SK-N-SH treated with all-trans-retinoic acid at 6 μM for 48 hours (cell line): Measurements from ENCODE around the gene VAMP1.

Experiments used
- ATAC-seq: fragments of 200-7000 bp; cut with Tn5 transposase; 3 replicates; pipeline ENCODE4 v1.9.1; 2020; ENCODE audit warnings: mild to moderate bottlenecking, moderate library complexity
- BACH2 ChIP-seq: fragments of 250-450 bp; sonication (Bioruptor Pico); IDR thresholded peaks from 2 replicates; pipeline ENCODE4 v1.9.0; 2021; ENCODE audit warnings: mild to moderate bottlenecking, borderline replicate concordance
- CREB5 ChIP-seq: fragments of 250-450 bp; sonication (Bioruptor Pico); IDR thresholded peaks from 2 replicates; pipeline ENCODE4 v1.5.1; 2020; ENCODE audit warnings: low read depth, mild to moderate bottlenecking, moderate library complexity
- CSDC2 ChIP-seq: fragments of 250-450 bp; sonication (Bioruptor Pico); IDR thresholded peaks from 2 replicates; pipeline ENCODE4 v1.5.0; 2020; ENCODE audit warnings: mild to moderate bottlenecking, moderate library complexity
- CSRNP3 ChIP-seq: fragments of 250-450 bp; sonication (Bioruptor Pico); IDR thresholded peaks from 2 replicates; pipeline ENCODE4 v1.5.1; 2021; ENCODE audit warnings: mild to moderate bottlenecking, moderate library complexity
- ESRRG ChIP-seq: fragments of 250-450 bp; sonication (Bioruptor Pico); IDR thresholded peaks from 2 replicates; pipeline ENCODE4 v1.6.1; 2021; ENCODE audit warnings: mild to moderate bottlenecking
- GLIS3 ChIP-seq: fragments of 250-450 bp; sonication (Bioruptor Pico); IDR thresholded peaks from 2 replicates; pipeline ENCODE4 v1.5.0; 2020; ENCODE audit warnings: mild to moderate bottlenecking, moderate library complexity
- OSR1 ChIP-seq: fragments of 250-450 bp; sonication (Bioruptor Pico); IDR thresholded peaks from 2 replicates; pipeline ENCODE4 v1.8.0; 2022; ENCODE audit warnings: moderate library complexity, mild to moderate bottlenecking, inconsistent platforms
- POU6F1 ChIP-seq: fragments of 250-450 bp; sonication (Bioruptor Pico); IDR thresholded peaks from 2 replicates; pipeline ENCODE4 v1.8.0; 2021; ENCODE audit warnings: low read depth, mild to moderate bottlenecking, moderate library complexity, borderline replicate concordance
- RARB ChIP-seq: fragments of 250-450 bp; sonication (Bioruptor Pico); IDR thresholded peaks from 2 replicates; pipeline ENCODE4 v1.8.0; 2021; ENCODE audit warnings: mild to moderate bottlenecking, moderate library complexity
- SNAI2 ChIP-seq: fragments of 250-450 bp; sonication (Bioruptor Pico); IDR thresholded peaks from 2 replicates; pipeline ENCODE4 v1.5.0; 2020; ENCODE audit warnings: mild to moderate bottlenecking, moderate library complexity
- TCF4 ChIP-seq: fragments of 250-450 bp; sonication (Bioruptor Pico); IDR thresholded peaks from 2 replicates; pipeline ENCODE4 v1.8.0; 2021; ENCODE audit warnings: mild to moderate bottlenecking, moderate library complexity, borderline replicate concordance
- TOX ChIP-seq: fragments of 250-450 bp; sonication (Bioruptor Pico); IDR thresholded peaks from 2 replicates; pipeline ENCODE4 v1.8.0; 2021; ENCODE audit warnings: mild to moderate bottlenecking, moderate library complexity, borderline replicate concordance
- TSHZ2 ChIP-seq: fragments of 250-450 bp; sonication (Bioruptor Pico); IDR thresholded peaks from 2 replicates; pipeline ENCODE4 v1.5.0; 2020; ENCODE audit warnings: mild to moderate bottlenecking, moderate library complexity
- ZC3H10 ChIP-seq: fragments of 250-450 bp; sonication (Bioruptor Pico); IDR thresholded peaks from 2 replicates; pipeline ENCODE4 v1.5.1; 2021; ENCODE audit warnings: mild to moderate bottlenecking, moderate library complexity
- ZFP3 ChIP-seq: fragments of 250-450 bp; sonication (Bioruptor Pico); IDR thresholded peaks from 2 replicates; pipeline ENCODE4 v1.5.0; 2020; ENCODE audit warnings: mild to moderate bottlenecking, moderate library complexity
- ZNF565 ChIP-seq: fragments of 450-650 bp; formaldehyde crosslinking; conservative IDR thresholded peaks from 2 replicates; pipeline ENCODE4 v1.5.0; 2020; ENCODE audit warnings: low read depth, mild to moderate bottlenecking, moderate library complexity
- ZNF70 ChIP-seq: fragments of 450-650 bp; formaldehyde crosslinking; IDR thresholded peaks from 2 replicates; pipeline ENCODE4 v1.5.0; 2020; ENCODE audit warnings: mild to moderate bottlenecking, moderate library complexity
- ZNF8 ChIP-seq: fragments of 450-650 bp; formaldehyde crosslinking; IDR thresholded peaks from 2 replicates; pipeline ENCODE4 v1.5.0; 2020; ENCODE audit warnings: mild to moderate bottlenecking, moderate library complexity
- TF ChIP-seq, protein P1 (sequence below): fragments of 250-450 bp; sonication (Bioruptor Pico); IDR thresholded peaks from 2 replicates; pipeline ENCODE4 v1.8.0; 2020; ENCODE audit warnings: mild to moderate bottlenecking, moderate library complexity, borderline replicate concordance

The VAMP1 gene

DNA sequence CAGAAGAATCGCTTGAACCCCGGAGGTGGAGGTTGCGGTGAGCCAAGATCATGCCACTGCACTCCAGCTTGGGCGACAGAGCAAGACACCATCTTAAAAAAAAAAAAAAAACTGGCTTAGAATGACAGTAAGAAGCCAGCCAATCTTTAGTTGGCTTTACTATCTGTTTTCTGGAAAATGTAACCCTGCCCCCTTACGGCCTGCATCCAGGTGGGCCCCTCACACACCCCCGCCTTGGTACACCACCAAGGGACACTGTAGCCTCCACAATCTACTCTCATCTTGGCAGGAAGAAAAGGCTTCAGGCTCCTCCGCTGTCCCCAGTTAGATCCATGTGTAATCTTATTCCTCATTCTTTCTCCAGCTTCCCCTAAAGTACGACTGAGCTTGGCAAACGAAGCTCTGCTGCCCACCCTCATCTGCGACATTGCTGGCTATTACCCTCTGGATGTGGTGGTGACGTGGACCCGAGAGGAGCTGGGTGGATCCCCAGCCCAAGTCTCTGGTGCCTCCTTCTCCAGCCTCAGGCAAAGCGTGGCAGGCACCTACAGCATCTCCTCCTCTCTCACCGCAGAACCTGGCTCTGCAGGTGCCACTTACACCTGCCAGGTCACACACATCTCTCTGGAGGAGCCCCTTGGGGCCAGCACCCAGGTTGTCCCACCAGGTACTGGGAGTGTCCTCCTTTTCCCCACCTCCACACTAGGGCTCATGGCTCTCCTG, 12.0 kb downstream of the VAMP1 start:
- no peak for ATAC-seq

More for the DNA sequence above, 12.0 kb downstream of the VAMP1 start:
- no peak for TF ChIP-seq OSR1 (CRISPR knock-in tag)
- TF ChIP-seq CSRNP3: no peak
- TF ChIP-seq CSDC2 (CRISPR knock-in tag): no peak
- no peak for TF ChIP-seq ZNF70 (CRISPR knock-in tag)
- no peak for TF ChIP-seq ESRRG (CRISPR knock-in tag)
- TF ChIP-seq TOX (CRISPR knock-in tag): no peak
- no peak for TF ChIP-seq TCF4 (CRISPR knock-in tag)
- TF ChIP-seq BACH2 (CRISPR knock-in tag): no peak
- TF ChIP-seq POU6F1: no peak
- TF ChIP-seq RARB (CRISPR knock-in tag): no peak
- TF ChIP-seq ZNF8: no peak
- no peak for TF ChIP-seq TSHZ2 (CRISPR knock-in tag)
- TF ChIP-seq ZC3H10 (CRISPR knock-in tag): no peak
- TF ChIP-seq CREB5 (CRISPR knock-in tag): no peak
- no peak for TF ChIP-seq ZNF565 (CRISPR knock-in tag)
- TF ChIP-seq GLIS3: no peak
- no peak for TF ChIP-seq SNAI2 (CRISPR knock-in tag)
- TF ChIP-seq, protein P1, sequence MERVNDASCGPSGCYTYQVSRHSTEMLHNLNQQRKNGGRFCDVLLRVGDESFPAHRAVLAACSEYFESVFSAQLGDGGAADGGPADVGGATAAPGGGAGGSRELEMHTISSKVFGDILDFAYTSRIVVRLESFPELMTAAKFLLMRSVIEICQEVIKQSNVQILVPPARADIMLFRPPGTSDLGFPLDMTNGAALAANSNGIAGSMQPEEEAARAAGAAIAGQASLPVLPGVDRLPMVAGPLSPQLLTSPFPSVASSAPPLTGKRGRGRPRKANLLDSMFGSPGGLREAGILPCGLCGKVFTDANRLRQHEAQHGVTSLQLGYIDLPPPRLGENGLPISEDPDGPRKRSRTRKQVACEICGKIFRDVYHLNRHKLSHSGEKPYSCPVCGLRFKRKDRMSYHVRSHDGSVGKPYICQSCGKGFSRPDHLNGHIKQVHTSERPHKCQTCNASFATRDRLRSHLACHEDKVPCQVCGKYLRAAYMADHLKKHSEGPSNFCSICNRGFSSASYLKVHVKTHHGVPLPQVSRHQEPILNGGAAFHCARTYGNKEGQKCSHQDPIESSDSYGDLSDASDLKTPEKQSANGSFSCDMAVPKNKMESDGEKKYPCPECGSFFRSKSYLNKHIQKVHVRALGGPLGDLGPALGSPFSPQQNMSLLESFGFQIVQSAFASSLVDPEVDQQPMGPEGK (CRISPR knock-in tag): no peak
- no peak for TF ChIP-seq ZFP3 (CRISPR knock-in tag)
- TF ChIP-seq, all 23 proteins: peak for 0
